ENCODE results near the gene DCT. TPM values are rescaled to one million over a fixed set of nuclear protein-coding genes. Genes with fewer than 3 reads are reported as not detected.
"Not testable (repeated sequence)": the region's sequence is repeated elsewhere in the genome, so short reads cannot be mapped to it uniquely, and the experiment has no call there.

DCT gene
- total RNA-seq: not detected in 2 replicates

- no peak for DNase-seq (ENCODE audit: extremely low read depth, low read depth, low spot score)
Measured at GRCh38 chr13:94479616-94480015, at the start of gene DCT. Gene DCT, minus strand, starts transcription at chr13:94479682. Its CDS starts 427 bp downstream, at chr13:94479255.

DNA sequence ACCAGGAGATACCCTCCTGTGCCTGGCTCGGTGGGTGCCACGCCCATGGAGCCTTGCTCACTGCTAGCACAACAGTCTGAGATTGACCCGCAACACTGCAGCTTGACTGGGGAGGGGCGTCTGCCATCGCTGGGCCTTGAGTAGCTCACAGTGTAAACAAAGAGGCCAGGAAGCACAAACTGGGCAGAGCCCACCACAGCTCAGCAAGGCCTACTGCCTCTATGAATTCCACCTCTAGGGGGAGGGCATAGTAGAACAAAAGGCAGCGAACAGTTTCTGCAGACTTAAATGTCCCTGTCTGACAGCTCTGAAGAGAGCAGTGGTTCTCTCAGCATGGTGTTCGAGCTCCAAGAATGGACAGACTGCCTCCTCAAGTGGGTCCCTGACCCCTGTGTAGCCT lies 47.5 kb upstream of the DCT start:
- DNase-seq (ENCODE audit: extremely low read depth, low read depth, low spot score): not testable (repeated sequence)

DNA sequence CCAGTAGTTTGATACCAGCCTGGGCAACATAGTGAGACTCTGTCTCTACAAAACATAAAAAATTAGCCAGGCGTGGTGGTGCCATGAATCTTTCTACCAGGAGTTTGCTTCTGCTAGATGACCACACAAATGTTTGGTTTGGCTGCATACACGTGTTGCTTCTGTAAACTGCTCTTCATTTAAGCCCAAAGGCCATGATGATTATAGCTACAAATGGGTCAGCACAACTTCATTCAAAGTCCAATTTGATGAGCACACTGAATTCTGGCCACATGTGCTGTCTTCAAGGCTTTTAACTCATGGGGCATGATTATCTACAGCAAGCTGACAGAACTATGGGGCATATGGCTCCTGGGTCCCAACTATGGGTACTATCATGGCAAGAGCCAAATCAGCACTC lies 46.3 kb upstream of the DCT start:
- DNase-seq (ENCODE audit: extremely low read depth, low read depth, low spot score): no peak

- no peak for DNase-seq (ENCODE audit: extremely low read depth, low read depth, low spot score)
Measured at GRCh38 chr13:94524407-94524806, 44.9 kb upstream of the DCT start.

GRCh38 chr13:94520001-94520400 lies 40.5 kb upstream of the DCT start:
- no peak for DNase-seq (ENCODE audit: extremely low read depth, low read depth, low spot score)

- DNase-seq (ENCODE audit: extremely low read depth, low read depth, low spot score): no peak
Measured at GRCh38 chr13:94516456-94516855, 37.0 kb upstream of the DCT start.

- no peak for DNase-seq (ENCODE audit: extremely low read depth, low read depth, low spot score)
Measured at GRCh38 chr13:94515911-94516310, 36.4 kb upstream of the DCT start.

- DNase-seq (ENCODE audit: extremely low read depth, low read depth, low spot score): no peak
Measured at GRCh38 chr13:94515374-94515773, 35.9 kb upstream of the DCT start.

DNA sequence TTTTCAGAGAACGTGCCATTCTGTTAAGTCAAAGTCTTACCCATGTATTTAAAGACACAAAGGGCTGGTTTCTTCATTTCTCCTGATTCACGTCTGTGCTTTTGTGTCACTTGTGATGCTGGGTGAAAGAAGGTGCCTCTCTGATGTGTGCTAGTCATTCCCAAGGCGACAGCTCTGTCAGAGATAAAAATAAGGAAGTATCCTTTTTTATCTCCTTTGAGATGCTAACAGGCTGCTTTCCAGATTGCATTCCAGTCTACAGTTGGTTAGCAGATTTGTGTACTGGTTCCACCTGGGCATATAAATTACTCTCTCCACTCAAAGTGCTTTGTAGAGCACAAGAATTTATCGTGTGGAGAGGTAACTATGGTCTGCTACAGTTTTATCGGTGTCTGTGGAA lies 33.5 kb upstream of the DCT start:
- DNase-seq (ENCODE audit: extremely low read depth, low read depth, low spot score): no peak

GRCh38 chr13:94505730-94506129 lies 26.2 kb upstream of the DCT start:
- DNase-seq (ENCODE audit: extremely low read depth, low read depth, low spot score): no peak

DNA sequence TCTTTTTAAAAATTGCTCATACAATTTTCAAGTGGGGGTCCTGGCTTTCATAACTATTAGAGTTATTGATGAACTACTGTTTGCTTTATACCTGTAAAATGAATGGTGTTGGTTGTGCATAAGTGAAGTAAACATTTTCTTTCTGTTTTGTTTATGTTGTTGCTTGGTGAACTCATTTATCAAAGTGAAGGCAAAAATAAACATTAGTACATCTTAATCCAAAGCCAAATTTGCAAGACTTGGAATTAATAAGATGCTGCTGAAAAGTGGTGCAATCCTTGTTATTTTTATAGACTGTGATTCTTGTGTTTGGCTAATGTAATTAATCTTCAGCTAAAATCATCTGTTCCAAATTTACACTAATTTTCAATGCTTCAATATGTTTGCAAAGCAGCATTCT lies 24.4 kb upstream of the DCT start:
- no peak for DNase-seq (ENCODE audit: extremely low read depth, low read depth, low spot score)

DNA sequence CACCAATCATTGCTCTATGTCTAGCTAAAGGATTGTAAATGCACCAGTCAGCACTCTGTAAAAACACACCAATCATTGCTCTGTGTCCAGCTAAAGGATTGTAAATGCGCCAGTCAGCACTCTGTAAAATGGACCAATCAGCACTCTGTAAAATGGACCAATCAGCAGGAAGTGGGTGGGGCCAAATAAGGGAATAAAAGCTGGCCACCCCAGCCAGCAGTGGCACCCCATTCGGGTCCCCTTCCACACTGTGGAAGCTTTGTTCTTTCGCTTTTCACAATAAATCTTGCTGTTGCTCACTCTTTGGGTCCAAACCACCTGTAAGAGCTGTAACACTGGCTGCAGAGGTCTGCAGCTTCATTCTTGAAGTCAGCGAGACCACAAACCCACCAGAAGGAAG lies 19.3 kb upstream of the DCT start:
- DNase-seq (ENCODE audit: extremely low read depth, low read depth, low spot score): not testable (repeated sequence)

GRCh38 chr13:94495806-94496205 lies 16.3 kb upstream of the DCT start:
- no peak for DNase-seq (ENCODE audit: extremely low read depth, low read depth, low spot score)

- no peak for DNase-seq (ENCODE audit: extremely low read depth, low read depth, low spot score)
Measured at GRCh38 chr13:94494026-94494425, 14.5 kb upstream of the DCT start.

- DNase-seq (ENCODE audit: extremely low read depth, low read depth, low spot score): no peak
Measured at GRCh38 chr13:94487043-94487442, 7.6 kb upstream of the DCT start.

DNA sequence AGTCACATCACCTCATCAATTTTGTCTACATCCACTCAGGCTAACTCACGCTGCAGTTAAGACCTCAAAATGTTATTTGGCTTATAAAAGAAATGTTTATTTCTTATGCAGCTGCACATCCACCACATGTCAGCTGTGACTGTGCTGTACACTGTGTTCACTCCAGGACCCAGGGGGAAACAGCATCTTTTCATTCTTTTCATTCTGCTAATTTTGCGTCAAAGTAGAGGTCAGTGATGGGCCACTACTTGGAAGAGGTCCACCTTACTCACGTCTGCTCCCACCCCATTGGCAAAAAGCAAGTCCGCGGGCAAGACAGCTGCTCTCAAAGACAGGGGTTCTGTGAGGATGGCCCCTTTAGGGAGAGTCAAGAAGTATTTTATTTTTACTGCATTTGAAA lies 4.5 kb upstream of the DCT start:
- no peak for DNase-seq (ENCODE audit: extremely low read depth, low read depth, low spot score)

DNA sequence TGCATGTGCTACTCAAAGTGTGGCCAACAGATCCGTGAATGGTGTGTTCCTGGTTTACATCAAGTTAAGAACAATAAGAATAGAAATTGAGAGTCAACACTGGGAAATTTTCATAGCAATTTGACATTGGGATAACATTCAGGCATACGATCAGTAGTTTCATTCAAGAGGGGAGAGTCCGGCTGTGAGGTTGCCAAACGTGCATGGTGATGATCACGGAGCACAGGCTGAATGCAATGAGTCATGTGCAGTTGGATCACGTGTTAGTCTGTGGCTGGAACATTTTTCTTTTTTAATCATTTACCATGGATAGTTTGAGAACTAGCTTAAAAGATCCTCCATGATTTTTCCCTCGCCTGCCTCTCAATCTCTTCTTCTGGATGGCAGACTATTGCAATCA lies 2.5 kb upstream of the DCT start:
- DNase-seq (ENCODE audit: extremely low read depth, low read depth, low spot score): no peak

DNA sequence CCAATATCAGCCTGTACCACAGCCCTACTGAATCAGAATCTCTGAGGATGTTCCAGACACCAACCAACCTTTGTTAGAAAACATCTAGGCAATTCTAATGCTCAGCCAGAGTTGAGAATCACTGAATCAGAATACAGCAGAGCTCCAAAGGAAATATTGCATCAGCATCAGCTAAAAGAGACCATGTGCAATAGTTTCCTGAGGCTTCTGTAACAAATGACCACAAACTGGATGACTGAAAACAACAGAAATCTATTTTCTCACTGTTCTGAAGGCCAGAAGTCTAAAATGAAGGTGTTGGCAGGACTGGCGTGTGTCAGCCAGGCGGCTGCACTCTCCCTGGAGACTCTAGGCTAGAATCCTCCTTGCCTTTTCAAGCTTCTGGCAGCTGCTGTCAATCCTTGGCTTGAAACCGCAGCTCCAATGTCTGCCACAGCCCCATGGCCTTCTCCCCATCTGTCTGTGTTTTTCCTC lies 1.2 kb upstream of the DCT start:
- no peak for DNase-seq (ENCODE audit: extremely low read depth, low read depth, low spot score)

DNA sequence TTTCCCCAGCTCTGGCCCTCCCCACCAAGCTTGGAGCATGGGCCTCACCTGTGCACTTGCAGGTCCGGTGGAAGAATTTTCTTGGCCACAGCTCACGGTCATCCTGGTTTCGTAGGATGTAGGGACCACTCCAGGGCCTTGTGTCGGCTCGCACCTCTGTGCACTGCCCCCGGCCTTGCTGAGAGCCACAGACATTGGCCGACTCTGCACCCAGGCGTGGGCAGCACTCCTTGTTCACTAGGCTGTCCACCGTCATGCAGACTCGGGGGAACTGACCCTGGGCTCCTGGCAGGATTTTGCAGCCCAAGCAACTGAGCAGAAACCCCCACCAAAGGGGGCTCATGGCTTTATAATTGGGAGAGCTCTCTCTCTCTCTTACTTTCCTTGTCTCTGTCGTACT lies 569 bp downstream of the DCT start:
- DNase-seq (ENCODE audit: extremely low read depth, low read depth, low spot score): no peak

DNA sequence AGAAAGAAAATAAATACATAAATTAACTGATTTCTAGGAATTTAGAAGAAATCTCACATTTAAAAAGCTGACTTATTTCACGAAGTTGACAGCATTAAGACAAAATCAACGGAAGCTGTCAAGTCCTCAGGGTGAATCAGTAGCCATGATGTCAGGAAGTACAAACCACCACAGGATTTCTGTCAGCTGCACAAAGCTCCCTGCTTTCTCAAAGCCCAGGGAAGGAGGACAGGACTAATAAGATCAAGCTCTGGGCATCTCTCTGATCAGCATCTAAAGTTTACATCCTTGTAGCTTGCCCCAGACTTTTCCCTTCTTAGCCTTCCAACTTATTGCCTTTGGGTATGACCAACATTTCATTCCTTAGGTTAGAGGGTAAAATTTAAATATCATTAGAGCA lies 9.4 kb downstream of the DCT start:
- DNase-seq (ENCODE audit: extremely low read depth, low read depth, low spot score): no peak

DNA sequence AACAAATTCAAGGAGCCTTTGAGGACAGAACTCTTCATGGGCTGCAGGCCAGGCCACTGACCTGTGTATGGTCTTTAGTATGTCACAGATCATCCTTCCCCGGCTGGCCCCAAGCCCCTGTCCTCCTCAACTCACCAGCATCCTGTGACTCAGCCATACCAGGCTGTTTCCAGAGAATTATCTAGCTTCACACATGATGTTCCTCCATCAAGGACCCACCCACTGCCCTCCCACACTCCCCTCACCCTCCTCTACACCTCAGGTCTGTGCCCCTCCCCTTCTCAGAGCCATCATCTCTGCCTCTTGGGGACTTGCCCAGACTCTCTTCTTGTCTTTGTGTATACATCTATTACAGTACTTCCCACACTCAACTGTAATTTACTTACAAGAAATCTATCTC lies 14.7 kb downstream of the DCT start:
- DNase-seq (ENCODE audit: extremely low read depth, low read depth, low spot score): no peak

DNA sequence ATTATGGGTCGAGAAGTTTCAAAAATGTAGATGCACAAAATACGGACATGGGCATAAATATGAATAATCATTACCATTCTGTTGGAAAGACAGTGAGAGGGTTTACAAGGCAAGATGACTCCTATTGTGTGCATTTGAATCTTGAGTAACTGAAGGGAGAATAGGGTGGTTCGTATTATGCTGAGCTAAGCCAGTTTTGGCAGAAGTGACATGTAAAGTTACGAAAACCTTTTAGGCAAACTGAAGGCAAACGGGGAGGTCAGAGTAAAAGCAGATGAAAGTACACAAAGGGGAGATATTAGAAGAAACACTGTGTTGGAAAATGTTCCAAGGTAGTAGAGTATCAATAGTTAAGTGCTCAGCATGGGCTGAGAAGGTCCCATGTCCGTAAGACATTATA lies 16.8 kb downstream of the DCT start:
- DNase-seq (ENCODE audit: extremely low read depth, low read depth, low spot score): no peak

DNA sequence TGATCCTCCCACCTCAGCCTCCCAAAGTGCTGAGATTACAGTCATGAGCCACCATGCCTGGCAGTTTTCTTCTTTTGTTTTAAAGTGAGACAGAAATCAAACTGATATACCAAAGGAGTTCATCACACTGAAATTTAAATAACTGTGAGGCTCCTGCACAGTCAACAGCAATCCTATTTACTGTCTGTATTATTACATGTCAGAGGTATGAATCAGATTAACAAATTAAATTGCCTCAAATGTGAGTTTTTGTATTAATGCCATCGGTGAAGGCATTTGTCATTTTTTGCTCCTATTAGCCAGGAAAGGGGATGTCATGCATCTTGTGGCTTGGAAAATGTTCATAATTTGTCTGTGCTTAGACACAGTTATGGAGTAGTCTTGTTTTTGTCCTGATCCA lies 20.4 kb downstream of the DCT start:
- no peak for DNase-seq (ENCODE audit: extremely low read depth, low read depth, low spot score)

- DNase-seq (ENCODE audit: extremely low read depth, low read depth, low spot score): no peak
Measured at GRCh38 chr13:94455414-94455813, 24.1 kb downstream of the DCT start.
